IMR-90 (cell line): ENCODE data around the gene HIVEP1. TPM values are rescaled to one million over a fixed set of nuclear protein-coding genes. Genes with fewer than 3 reads are reported as not detected.

ENCODE experiments used
- ATAC-seq: fragments of 200-7000 bp; cut with Tn5 transposase; 2 replicates; pipeline ENCODE4 v1.9.1; 2020; ENCODE audit warnings: low read depth, mild to moderate bottlenecking, moderate library complexity
- BruUV-seq: library from RNA; stranded (reverse); fragments of 400-500 nt; replicated peaks from 2 replicates; lab custom pipeline; 2021; lab: Mats Ljungman, UMichigan
- CTCF ChIA-PET: fragments of 300-600 bp; formaldehyde crosslinking; extraction: SDS; loops from one replicate; lab custom pipeline; 2021; ENCODE audit warnings: antibody characterized with exemption; lab: Yijun Ruan, JAX
- POLR2A ChIA-PET: fragments of 300-600 bp; sonication (Branson Sonifier 250); formaldehyde crosslinking; loops from one replicate; lab custom pipeline; 2022; ENCODE audit warnings: antibody characterized with exemption; ENCODE audit not compliant: unreplicated experiment; lab: Charles Lee
- DNase-seq: peaks from one replicate; pipeline ENCODE4 v3.0.0; 2013
- H2AFZ ChIP-seq: replicated peaks from 2 replicates; pipeline ENCODE3; 2013; ENCODE audit warnings: low read length, mild to moderate bottlenecking; ENCODE audit not compliant: poor library complexity
- H2AK5ac ChIP-seq: 2 replicates; pipeline ENCODE4 v1.6.1; 2013; ENCODE audit warnings: low read depth, low read length, inconsistent platforms
- H2AK9ac ChIP-seq: replicated peaks from 2 replicates; pipeline ENCODE3; 2013; ENCODE audit warnings: mild to moderate bottlenecking, low read depth, low read length, moderate library complexity; ENCODE audit not compliant: poor library complexity
- H2BK120ac ChIP-seq: 2 replicates; pipeline ENCODE4 v1.6.1; 2013; ENCODE audit warnings: low read depth, low read length, inconsistent platforms
- H2BK15ac ChIP-seq: 3 replicates; pipeline ENCODE4 v1.6.1; 2013; ENCODE audit warnings: low read depth, low read length, inconsistent platforms
- H2BK20ac ChIP-seq: 2 replicates; pipeline ENCODE4 v1.6.1; 2013; ENCODE audit warnings: low read depth, mild to moderate bottlenecking, inconsistent platforms, low read length, moderate library complexity
- H2BK5ac ChIP-seq: 2 replicates; pipeline ENCODE4 v1.6.1; 2013; ENCODE audit warnings: mild to moderate bottlenecking, low read depth, low read length, inconsistent platforms; ENCODE audit not compliant: poor library complexity, severe bottlenecking
- H3K14ac ChIP-seq: replicated peaks from 2 replicates; pipeline ENCODE4 v1.6.1; 2013; ENCODE audit warnings: low read depth, low read length, inconsistent platforms
- H3K18ac ChIP-seq: 2 replicates; pipeline ENCODE4 v1.6.1; 2013; ENCODE audit warnings: low read depth, low read length, control low read depth
- H3K23ac ChIP-seq: 2 replicates; pipeline ENCODE4 v1.6.1; 2013; ENCODE audit warnings: low read depth, low read length, inconsistent platforms
- H3K27ac ChIP-seq: 2 replicates; pipeline ENCODE4 v1.5.1; 2013; ENCODE audit warnings: mild to moderate bottlenecking, control low read depth, low read length; ENCODE audit not compliant: insufficient read depth
- H3K27me3 ChIP-seq: 2 replicates; pipeline ENCODE4 v1.6.1; 2013; ENCODE audit warnings: low read length; ENCODE audit not compliant: control insufficient read depth, insufficient read depth
- H3K36me3 ChIP-seq: 2 replicates; pipeline ENCODE4 v1.6.1; 2013; ENCODE audit warnings: low read length, mixed read lengths; ENCODE audit not compliant: control insufficient read depth, insufficient read depth
- H3K4ac ChIP-seq: 2 replicates; pipeline ENCODE4 v1.6.1; 2013; ENCODE audit warnings: low read depth, low read length, inconsistent platforms
- H3K4me1 ChIP-seq: 2 replicates; pipeline ENCODE4 v1.6.1; 2013; ENCODE audit warnings: low read length, mixed read lengths; ENCODE audit not compliant: control insufficient read depth, insufficient read depth
- H3K4me2 ChIP-seq: 2 replicates; pipeline ENCODE4 v1.6.1; 2013; ENCODE audit warnings: low read depth, mild to moderate bottlenecking, control low read depth, low read length, moderate library complexity
- H3K4me3 ChIP-seq: 2 replicates; pipeline ENCODE4 v1.5.1; 2013; ENCODE audit warnings: low read depth, mild to moderate bottlenecking, control low read depth, low read length, moderate library complexity; ENCODE audit not compliant: insufficient read depth
- H3K56ac ChIP-seq: 2 replicates; pipeline ENCODE4 v1.6.1; 2013; ENCODE audit warnings: low read length, inconsistent platforms; ENCODE audit not compliant: insufficient read depth; ENCODE audit errors: extremely low read depth
- H3K79me1 ChIP-seq, 2 experiments: 2 replicates each; pipeline ENCODE4 v1.6.1; 2013; ENCODE audit warnings: low read length in 2 of 2, inconsistent platforms in 1 of 2, low read depth in 1 of 2
- H3K9ac ChIP-seq: 2 replicates; pipeline ENCODE4 v1.6.1; 2013; ENCODE audit warnings: low read depth, low read length, control low read depth
- H3K9me1 ChIP-seq: 2 replicates; pipeline ENCODE4 v1.6.1; 2013; ENCODE audit warnings: low read length, inconsistent platforms; ENCODE audit not compliant: insufficient read depth
- H3K9me3 ChIP-seq: 2 replicates; pipeline ENCODE4 v1.6.1; 2013; ENCODE audit warnings: low read length; ENCODE audit not compliant: control insufficient read depth, insufficient read depth
- H4K20me1 ChIP-seq: 2 replicates; pipeline ENCODE4 v1.6.1; 2013; ENCODE audit warnings: low read length, inconsistent platforms; ENCODE audit not compliant: insufficient read depth
- H4K5ac ChIP-seq: 2 replicates; pipeline ENCODE4 v1.6.1; 2013; ENCODE audit warnings: mild to moderate bottlenecking, low read depth, low read length, control low read depth
- H4K8ac ChIP-seq, 2 experiments: 2 replicates each; pipeline ENCODE4 v1.6.1; 2013; ENCODE audit warnings: low read depth in 2 of 2, low read length in 2 of 2, control low read depth in 1 of 2, inconsistent platforms in 1 of 2
- H4K91ac ChIP-seq: 2 replicates; pipeline ENCODE4 v1.6.1; 2013; ENCODE audit warnings: low read depth, low read length, inconsistent platforms; ENCODE audit not compliant: insufficient read depth
- BHLHE40 ChIP-seq: fragments of 150-350 bp; IDR thresholded peaks from 2 replicates; pipeline ENCODE4 v1.6.1; 2016; ENCODE audit warnings: mild to moderate bottlenecking, low read depth, low read length
- CEBPB ChIP-seq: IDR thresholded peaks from 2 replicates; pipeline ENCODE4 v1.6.1; 2012; ENCODE audit warnings: low read depth, low read length, improper control_type of control experiment
- CHD1 ChIP-seq: IDR thresholded peaks from 2 replicates; pipeline ENCODE4 v1.6.1; 2012; ENCODE audit warnings: low read depth, low read length, improper control_type of control experiment
- CTCF ChIP-seq: conservative IDR thresholded peaks from 2 replicates; pipeline ENCODE4 v1.5.1; 2012; ENCODE audit warnings: mild to moderate bottlenecking, low read depth, low read length, improper control_type of control experiment
- ELK1 ChIP-seq: fragments of 150-350 bp; IDR thresholded peaks from 2 replicates; pipeline ENCODE4 v1.6.1; 2016; ENCODE audit warnings: low read depth, mild to moderate bottlenecking, low read length, moderate library complexity, borderline replicate concordance
- FOS ChIP-seq: fragments of 150-350 bp; IDR thresholded peaks from 2 replicates; pipeline ENCODE4 v1.6.1; 2016; ENCODE audit warnings: low read depth, low read length
- MAFK ChIP-seq: IDR thresholded peaks from 2 replicates; pipeline ENCODE4 v1.6.1; 2012; ENCODE audit warnings: low read depth, low read length, improper control_type of control experiment
- MAZ ChIP-seq: IDR thresholded peaks from 2 replicates; pipeline ENCODE4 v1.6.1; 2012; ENCODE audit warnings: low read depth, mild to moderate bottlenecking, low read length, improper control_type of control experiment, moderate library complexity, borderline replicate concordance
- MXI1 ChIP-seq: IDR thresholded peaks from 2 replicates; pipeline ENCODE4 v1.6.1; 2012; ENCODE audit warnings: low read depth, mild to moderate bottlenecking, low read length, moderate library complexity, borderline replicate concordance
- NFE2L2 ChIP-seq: fragments of 150-350 bp; IDR thresholded peaks from 2 replicates; pipeline ENCODE4 v1.6.1; 2016; ENCODE audit warnings: low read depth, mild to moderate bottlenecking, low read length
- POLR2A ChIP-seq: IDR thresholded peaks from 2 replicates; pipeline ENCODE4 v1.6.1; 2012; ENCODE audit warnings: mild to moderate bottlenecking, low read depth, low read length
- RAD21 ChIP-seq: IDR thresholded peaks from 2 replicates; pipeline ENCODE4 v1.6.1; 2012; ENCODE audit warnings: low read length, improper control_type of control experiment
- RCOR1 ChIP-seq: IDR thresholded peaks from 2 replicates; pipeline ENCODE4 v1.6.1; 2012; ENCODE audit warnings: mild to moderate bottlenecking, low read length, improper control_type of control experiment; ENCODE audit not compliant: insufficient replicate concordance
- RFX5 ChIP-seq: IDR thresholded peaks from 2 replicates; pipeline ENCODE4 v1.8.0; 2012; ENCODE audit warnings: low read depth, mild to moderate bottlenecking, low read length, moderate library complexity
- SMC3 ChIP-seq: fragments of 150-350 bp; IDR thresholded peaks from 2 replicates; pipeline ENCODE4 v1.6.1; 2016; ENCODE audit warnings: low read depth, mild to moderate bottlenecking, antibody characterized with exemption, low read length, moderate library complexity
- WGBS, 2 experiments: methylation state at CpG; one replicate each; pipeline versions ENCODE4 v1.1.5 to v1.1.7; 2013; ENCODE audit warnings: missing lambda C conversion rate in 2 of 2; ENCODE audit not compliant: insufficient read length in 1 of 2; ENCODE audit errors: extremely low coverage in 2 of 2; 5-methylcytosine and 5-hydroxymethylcytosine counted together
- dilution Hi-C: fragments of 300-500 bp; cut with HindIII; formaldehyde crosslinking; loops from one replicate; pipeline ENCODE4 v1.14.3; 2018; ENCODE audit warnings: low sequenced_read_pairs; ENCODE audit not compliant: unreplicated experiment
- in situ Hi-C: fragments of 300-500 bp; cut with MboI; formaldehyde crosslinking; loops from 3 replicates; pipeline ENCODE4 v1.14.3; 2019; ENCODE audit warnings: low sequenced_read_pairs, inconsistent platforms, mixed read lengths
- intact Hi-C: fragments of 100-400 bp; cut with micrococcal nuclease; formaldehyde crosslinking; loops from 2 replicates; pipeline ENCODE4 v1.10.0; 2022
- polyA plus RNA-seq, 3 experiments: library from polyadenylated mRNA; depleted of rRNA; stranded (reverse); fragments of >200 nt; gene quantifications; 2 replicates each; pipeline ENCODE4 v1.2.3, GENCODE V29; 2012; ENCODE audit warnings: low replicate concordance in 1 of 3
- total RNA-seq: library from RNA; depleted of rRNA; stranded (reverse); fragments of >200 nt; gene quantifications from 2 replicates; pipeline ENCODE4 v1.2.3, GENCODE V29; 2012
- TF ChIP-seq, protein P1 (sequence below): fragments of 150-350 bp; IDR thresholded peaks from 2 replicates; pipeline ENCODE4 v1.6.1; 2017; ENCODE audit warnings: mild to moderate bottlenecking, antibody characterized with exemption, low read length, low read depth

HIVEP1 gene
- total and polyA plus RNA-seq, 2 of the 4 experiments (the other 2 are of a cell fraction): 13.0 to 17.2 TPM

DNA sequence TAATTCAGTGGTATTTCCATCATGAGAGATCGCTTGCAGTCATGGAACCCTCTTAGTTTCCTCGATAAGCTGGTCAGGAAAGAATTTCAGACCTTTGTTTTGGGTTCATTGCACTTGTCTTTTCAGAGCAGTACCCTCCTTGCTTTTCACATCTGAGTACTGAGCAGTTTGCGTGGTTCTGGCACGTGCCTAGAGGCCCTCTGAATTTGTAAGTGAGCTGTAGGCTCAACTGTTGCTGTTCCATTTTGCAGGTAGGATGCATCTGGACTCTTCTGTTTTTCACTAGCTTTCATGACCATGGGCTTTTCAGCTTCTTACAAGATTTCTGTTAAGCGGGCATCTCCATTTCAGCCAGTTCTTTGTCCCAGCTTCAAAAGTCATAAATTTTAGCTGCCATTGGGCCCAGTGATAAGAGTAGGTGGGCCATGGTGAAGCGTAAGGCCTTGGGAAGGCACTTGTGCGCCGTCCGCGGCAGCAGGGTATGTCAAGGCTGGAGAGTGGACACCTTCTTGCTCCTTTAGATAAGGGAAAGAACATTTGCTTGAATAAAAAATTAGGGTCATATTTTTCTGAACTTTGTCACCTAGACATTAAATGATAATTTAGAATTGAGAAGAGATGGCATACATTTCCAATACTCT is 35.8 kb downstream of the HIVEP1 start:
- Histone ChIP-seq H3K79me1 (peaks cover 26 to 55% of the 10 kb centered on the region in 2 experiments), H3K56ac (no peak overlapping the region), H2BK5ac (no peak overlapping the region), H3K9me3 (no peaks in the 10 kb centered on the region), H2AK5ac (no peak overlapping the region; the same call in 1 of the 2 replicates), H2AFZ (no peak overlapping the region), H3K9ac (no peak overlapping the region), H3K36me3 (no peaks in the 10 kb centered on the region), H3K4me1 (peaks cover 12% of the 10 kb centered on the region), H4K20me1 (0 out of 2 replicates have a peak, but pooled peaks cover 3% of the 10 kb centered on the region), H4K91ac (no peak overlapping the region), H4K5ac (no peak overlapping the region), H3K4me2 (no peak overlapping the region), H2BK120ac (no peak overlapping the region), H2BK15ac (no peak overlapping the region), H3K4ac (no peak overlapping the region), H2BK20ac (no peak overlapping the region), H4K8ac (no peak overlapping the region), H3K4me3 (no peak overlapping the region), H3K23ac (no peak overlapping the region), H3K27ac (no peak overlapping the region), H2AK9ac (no peak overlapping the region), H3K14ac (no peak overlapping the region), H3K18ac (no peak overlapping the region), H3K27me3 (no peaks in the 10 kb centered on the region), H3K9me1 (peaks cover 16% of the 10 kb centered on the region)
- ATAC-seq (no peak), DNase-seq (no peak)
- no TSS peak for BruUV-seq
- in situ Hi-C loops: no loop called here
- dilution Hi-C loops: no loop called here
- ChIA-PET POLR2A (no interaction called here), CTCF (no interaction called here)
- 72% methylated on average over 2 of the region's 10 CpGs; no CpG with 5 or more reads in 1 of the 2 experiments for WGBS, 2 experiments
- intact Hi-C loops: no loop called here
- TF ChIP-seq MXI1 (no peak), FOS (no peak), CTCF (no peak), ELK1 (no peak), BHLHE40 (no peak), CHD1 (no peak), NFE2L2 (no peak), CEBPB (no peak), POLR2A (no peak), RAD21 (no peak), SMC3 (no peak), RCOR1 (no peak), MAFK (no peak), RFX5 (no peak), MAZ (no peak)
- TF ChIP-seq, protein P1, sequence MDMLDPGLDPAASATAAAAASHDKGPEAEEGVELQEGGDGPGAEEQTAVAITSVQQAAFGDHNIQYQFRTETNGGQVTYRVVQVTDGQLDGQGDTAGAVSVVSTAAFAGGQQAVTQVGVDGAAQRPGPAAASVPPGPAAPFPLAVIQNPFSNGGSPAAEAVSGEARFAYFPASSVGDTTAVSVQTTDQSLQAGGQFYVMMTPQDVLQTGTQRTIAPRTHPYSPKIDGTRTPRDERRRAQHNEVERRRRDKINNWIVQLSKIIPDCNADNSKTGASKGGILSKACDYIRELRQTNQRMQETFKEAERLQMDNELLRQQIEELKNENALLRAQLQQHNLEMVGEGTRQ: no peak
